Measurements from ENCODE around the gene DACH1. TPM values are rescaled to one million over a fixed set of nuclear protein-coding genes. Genes with fewer than 3 reads are reported as not detected.

Gene DACH1
- total and polyA plus RNA-seq, 2 of the 8 experiments (the other 6 are each of a cell fraction or from before 2014, with no cell fraction given), result 0.12 to 0.67 TPM

DNA sequence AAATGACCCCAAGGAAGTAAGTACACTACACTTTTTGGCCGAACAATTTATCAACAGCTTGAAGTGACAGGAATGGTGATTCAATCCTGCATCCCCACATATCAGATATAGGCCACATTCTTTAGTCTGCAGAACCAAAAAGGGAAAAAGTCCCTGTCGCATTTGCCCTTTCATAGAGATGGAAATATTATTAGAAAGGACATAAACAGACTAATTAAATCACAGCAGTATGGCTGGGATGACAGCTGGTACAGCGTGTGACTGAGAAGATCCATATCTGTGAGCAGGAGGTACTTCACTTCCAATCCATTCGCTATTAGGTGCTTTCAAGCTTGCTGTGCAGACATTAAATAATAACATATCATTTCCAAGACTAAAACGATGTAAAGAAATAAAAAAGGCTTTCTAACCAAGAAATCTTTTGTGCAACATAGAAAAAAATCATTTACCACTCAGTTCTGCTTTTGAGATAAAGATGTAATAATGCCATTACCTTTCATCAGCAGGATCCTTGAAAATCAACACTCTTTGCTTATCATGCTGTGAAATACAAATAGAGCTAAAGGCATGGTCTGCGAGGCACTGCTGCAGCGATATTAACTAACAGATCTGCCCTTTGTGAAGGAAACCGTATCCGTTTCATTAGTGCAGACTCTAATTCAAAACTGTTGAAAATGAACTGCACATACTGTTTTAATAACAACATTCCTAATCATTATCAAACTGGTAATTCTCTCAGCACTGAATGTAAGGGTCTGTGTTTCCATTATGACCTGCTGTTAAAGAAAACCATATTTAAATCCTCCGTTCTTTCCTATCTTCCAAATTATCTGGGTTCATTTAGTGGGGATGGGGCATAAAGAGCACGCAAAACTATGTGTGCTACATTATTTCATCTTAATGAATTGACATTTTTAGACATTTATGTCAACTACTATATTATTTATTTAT lies 245.6 kb downstream of the DACH1 start (continued):
- TF ChIP-seq, protein P1, sequence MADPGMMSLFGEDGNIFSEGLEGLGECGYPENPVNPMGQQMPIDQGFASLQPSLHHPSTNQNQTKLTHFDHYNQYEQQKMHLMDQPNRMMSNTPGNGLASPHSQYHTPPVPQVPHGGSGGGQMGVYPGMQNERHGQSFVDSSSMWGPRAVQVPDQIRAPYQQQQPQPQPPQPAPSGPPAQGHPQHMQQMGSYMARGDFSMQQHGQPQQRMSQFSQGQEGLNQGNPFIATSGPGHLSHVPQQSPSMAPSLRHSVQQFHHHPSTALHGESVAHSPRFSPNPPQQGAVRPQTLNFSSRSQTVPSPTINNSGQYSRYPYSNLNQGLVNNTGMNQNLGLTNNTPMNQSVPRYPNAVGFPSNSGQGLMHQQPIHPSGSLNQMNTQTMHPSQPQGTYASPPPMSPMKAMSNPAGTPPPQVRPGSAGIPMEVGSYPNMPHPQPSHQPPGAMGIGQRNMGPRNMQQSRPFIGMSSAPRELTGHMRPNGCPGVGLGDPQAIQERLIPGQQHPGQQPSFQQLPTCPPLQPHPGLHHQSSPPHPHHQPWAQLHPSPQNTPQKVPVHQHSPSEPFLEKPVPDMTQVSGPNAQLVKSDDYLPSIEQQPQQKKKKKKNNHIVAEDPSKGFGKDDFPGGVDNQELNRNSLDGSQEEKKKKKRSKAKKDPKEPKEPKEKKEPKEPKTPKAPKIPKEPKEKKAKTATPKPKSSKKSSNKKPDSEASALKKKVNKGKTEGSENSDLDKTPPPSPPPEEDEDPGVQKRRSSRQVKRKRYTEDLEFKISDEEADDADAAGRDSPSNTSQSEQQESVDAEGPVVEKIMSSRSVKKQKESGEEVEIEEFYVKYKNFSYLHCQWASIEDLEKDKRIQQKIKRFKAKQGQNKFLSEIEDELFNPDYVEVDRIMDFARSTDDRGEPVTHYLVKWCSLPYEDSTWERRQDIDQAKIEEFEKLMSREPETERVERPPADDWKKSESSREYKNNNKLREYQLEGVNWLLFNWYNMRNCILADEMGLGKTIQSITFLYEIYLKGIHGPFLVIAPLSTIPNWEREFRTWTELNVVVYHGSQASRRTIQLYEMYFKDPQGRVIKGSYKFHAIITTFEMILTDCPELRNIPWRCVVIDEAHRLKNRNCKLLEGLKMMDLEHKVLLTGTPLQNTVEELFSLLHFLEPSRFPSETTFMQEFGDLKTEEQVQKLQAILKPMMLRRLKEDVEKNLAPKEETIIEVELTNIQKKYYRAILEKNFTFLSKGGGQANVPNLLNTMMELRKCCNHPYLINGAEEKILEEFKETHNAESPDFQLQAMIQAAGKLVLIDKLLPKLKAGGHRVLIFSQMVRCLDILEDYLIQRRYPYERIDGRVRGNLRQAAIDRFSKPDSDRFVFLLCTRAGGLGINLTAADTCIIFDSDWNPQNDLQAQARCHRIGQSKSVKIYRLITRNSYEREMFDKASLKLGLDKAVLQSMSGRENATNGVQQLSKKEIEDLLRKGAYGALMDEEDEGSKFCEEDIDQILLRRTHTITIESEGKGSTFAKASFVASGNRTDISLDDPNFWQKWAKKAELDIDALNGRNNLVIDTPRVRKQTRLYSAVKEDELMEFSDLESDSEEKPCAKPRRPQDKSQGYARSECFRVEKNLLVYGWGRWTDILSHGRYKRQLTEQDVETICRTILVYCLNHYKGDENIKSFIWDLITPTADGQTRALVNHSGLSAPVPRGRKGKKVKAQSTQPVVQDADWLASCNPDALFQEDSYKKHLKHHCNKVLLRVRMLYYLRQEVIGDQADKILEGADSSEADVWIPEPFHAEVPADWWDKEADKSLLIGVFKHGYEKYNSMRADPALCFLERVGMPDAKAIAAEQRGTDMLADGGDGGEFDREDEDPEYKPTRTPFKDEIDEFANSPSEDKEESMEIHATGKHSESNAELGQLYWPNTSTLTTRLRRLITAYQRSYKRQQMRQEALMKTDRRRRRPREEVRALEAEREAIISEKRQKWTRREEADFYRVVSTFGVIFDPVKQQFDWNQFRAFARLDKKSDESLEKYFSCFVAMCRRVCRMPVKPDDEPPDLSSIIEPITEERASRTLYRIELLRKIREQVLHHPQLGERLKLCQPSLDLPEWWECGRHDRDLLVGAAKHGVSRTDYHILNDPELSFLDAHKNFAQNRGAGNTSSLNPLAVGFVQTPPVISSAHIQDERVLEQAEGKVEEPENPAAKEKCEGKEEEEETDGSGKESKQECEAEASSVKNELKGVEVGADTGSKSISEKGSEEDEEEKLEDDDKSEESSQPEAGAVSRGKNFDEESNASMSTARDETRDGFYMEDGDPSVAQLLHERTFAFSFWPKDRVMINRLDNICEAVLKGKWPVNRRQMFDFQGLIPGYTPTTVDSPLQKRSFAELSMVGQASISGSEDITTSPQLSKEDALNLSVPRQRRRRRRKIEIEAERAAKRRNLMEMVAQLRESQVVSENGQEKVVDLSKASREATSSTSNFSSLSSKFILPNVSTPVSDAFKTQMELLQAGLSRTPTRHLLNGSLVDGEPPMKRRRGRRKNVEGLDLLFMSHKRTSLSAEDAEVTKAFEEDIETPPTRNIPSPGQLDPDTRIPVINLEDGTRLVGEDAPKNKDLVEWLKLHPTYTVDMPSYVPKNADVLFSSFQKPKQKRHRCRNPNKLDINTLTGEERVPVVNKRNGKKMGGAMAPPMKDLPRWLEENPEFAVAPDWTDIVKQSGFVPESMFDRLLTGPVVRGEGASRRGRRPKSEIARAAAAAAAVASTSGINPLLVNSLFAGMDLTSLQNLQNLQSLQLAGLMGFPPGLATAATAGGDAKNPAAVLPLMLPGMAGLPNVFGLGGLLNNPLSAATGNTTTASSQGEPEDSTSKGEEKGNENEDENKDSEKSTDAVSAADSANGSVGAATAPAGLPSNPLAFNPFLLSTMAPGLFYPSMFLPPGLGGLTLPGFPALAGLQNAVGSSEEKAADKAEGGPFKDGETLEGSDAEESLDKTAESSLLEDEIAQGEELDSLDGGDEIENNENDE (IDR thresholded peaks at IDR 0.05; ENCODE audit: insufficient replicate concordance, low read length), result no peak
- TF ChIP-seq E2F6 (IDR thresholded peaks at IDR 0.05), result no peak
- no peak for TF ChIP-seq BACH1 (IDR thresholded peaks at IDR 0.05; ENCODE audit: low read length)
- no peak for TF ChIP-seq NANOG (IDR thresholded peaks at IDR 0.05; ENCODE audit: insufficient read depth, low read depth, low read length, poor library complexity, severe bottlenecking)
- TF ChIP-seq EZH2 (IDR thresholded peaks at IDR 0.05; ENCODE audit: low read depth, low read length, severe bottlenecking), result no peak
- TF ChIP-seq CHD1 (IDR thresholded peaks at IDR 0.05; ENCODE audit: low read depth, low read length), result no peak
- no peak for TF ChIP-seq SP1 (IDR thresholded peaks at IDR 0.05; ENCODE audit: low read depth, low read length)
- no peak for TF ChIP-seq EP300 (IDR thresholded peaks at IDR 0.05; ENCODE audit: borderline replicate concordance in 1 of 2, low read depth in 2 of 2, low read length in 2 of 2)

All from H1 (cell line).